ENCODE results near the gene PAXX.

The PAXX gene

DNA sequence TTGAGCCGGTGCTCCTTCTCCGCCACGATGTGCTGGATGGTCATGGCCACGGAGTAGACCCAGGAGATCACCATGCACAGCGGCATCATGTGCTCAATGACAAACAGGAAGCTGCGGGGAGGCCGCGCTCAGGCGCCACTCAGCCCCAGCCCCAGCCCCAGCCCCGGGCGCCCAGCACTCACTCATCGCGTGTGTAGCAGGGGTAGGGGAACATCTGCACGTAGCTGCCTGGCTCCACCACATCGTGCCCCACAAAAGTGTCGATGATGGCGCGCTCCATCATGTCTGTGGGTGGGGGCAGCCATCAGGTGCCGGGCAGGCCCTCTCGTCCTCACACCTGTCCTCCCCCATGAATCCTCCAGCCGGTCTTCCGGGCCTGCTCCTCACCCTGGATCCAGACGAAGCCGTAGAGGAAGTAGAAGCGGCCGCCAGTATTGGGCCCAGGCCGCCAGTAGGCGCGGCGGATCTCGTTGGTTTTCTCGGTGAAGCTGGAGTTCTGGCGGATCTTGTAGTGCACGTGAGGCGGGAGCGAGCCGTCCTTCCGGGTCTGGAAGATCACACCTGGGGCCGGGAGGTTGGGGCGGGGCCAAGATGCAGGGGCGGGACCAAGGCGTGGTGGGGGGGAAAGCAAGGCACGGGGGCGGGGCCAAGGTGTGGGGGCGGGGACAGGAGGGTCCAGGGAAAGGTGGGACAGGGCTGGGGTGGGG is 25.7 kb downstream of the PAXX start:
- no peak for DNase-seq (ENCODE audit: low read depth in 2 of 2)

DNA sequence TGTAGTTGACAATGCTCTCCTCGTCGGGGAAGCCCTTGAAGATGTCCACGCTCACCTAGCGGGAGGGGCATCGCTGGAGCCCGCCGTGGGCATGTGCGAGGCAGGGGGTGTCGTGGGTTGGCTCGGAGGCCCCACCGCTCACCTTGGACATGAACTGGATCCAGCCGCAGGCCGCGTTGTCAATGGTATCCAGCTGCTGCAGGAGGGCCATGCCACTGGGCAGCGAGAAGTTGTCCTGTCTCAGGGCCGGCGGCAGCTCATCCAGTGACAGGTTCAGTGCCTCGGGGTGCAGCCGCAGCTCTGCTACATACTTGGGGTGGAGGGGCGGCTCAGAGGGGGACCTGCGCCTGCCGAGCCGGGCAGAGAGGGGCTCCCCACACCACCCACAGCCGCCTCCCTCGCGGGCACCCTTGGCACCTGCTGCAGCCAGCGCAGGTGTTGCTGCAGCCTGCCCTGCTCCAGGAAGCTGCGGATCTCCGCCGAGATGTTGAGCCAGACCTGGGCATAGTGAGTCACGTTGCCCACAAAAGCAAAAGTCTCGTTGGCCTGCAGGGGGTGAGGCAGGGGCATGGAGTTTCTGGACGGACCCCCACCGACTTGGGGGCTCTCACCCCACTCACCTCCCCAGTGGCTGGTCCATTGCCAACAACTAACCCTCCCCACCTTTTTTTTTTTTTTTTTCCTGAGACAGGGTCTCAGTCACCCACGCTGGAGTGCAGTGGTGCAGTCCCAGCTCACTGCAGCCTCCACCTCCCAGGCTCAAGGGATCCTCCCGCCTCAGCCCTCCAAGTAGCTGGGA is 26.7 kb downstream of the PAXX start:
- DNase-seq (ENCODE audit: low read depth in 2 of 2), result no peak

DNA sequence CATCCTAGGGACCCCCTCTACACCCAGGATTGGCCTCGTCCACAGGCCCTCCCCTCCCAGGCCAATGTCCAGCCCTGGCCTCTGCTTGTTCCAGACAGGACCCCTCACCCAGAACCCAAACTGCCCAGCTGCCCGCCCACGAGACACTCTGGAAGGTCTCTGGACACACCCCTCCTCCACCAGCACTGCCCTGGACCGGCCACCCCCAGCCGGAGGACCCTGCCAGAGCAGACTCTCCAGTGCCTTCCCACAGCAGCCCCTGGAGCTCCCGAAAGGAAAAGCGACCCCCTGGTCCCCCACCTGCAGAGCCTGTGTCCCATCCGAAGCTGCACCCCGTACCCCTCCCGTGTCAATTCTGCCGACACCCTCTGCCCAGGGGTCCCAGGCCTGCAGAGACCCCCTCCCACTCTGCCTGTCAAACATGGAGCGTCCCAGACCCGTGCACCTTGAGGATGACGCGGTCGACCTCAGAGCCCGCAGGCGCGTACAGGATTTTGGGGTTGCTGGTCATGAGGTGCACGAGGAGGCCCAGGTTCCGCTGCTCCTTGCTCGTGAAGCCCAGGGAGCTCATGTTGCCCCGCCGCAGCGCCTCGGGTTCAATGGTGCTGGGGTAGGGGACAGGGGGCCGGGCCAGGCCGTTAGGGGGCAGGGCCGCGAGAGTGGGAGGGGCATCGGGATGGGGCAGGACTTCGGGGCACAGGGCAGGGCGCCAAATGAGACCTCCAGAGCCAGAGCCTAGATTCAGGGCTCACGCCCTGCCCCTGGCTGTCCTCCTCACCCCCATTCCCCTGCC is 27.9 kb downstream of the PAXX start:
- DNase-seq (ENCODE audit: low read depth in 2 of 2), result no peak

DNA sequence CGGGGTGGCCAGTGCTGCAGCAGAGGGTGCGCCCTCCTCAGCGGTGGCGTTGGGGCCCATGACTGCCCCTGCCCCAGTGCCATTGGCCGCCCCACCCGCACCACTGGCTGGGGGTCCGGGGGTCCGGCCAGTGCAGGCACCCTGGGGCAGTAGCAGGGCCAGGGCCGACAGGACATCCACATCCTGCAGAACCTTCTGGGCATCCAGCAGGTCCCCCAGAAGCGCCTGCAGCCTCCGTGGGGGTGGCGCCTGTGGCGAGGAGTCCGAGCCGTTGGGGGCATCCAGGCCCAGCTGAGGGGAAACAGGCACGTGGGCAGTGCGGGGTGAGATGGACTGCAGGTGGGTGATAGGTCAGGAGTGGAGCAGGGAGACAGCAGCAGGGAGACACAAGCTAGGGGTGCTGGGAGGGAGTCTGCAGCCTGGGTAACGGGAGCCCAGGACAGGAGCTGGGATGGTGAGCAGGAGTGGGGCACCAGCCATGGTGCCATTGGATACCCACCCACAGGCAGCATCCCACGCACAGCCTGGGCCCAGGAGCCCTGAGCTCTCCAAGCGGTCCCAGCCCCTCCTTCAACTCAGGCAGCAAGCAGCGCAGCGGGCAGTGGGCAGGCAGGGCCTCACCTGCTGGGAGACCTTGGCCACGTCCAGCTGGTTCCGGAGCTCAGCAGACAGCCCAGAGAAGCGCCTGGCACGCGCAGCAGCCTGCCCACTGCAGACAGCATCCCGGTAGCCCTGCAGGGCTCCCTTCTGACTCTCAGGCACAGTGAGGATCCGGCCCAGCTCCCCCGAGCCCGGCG is 28.7 kb downstream of the PAXX start:
- DNase-seq (ENCODE audit: low read depth in 2 of 2), result no peak

DNA sequence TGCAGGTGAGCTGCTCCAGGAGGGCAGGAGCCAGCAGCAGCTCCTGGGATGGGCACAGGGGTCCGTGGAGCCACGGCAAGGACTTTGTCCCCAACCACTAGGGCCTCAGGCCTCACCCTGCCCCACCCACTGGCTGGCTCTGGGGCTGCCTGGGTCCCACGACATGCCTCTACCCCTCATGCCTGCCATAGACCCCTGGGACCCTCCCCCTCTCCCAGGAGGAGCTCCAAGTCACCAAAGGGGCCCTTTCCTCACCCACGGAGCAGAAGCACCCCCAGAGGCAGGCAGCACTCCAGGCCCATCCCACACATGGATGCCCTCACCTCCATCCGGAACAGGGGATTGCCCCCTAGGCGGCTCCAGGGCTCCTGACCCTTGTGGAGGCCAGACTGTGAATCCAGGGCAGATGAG is 29.4 kb downstream of the PAXX start:
- no peak for DNase-seq (ENCODE audit: low read depth in 2 of 2)

DNA sequence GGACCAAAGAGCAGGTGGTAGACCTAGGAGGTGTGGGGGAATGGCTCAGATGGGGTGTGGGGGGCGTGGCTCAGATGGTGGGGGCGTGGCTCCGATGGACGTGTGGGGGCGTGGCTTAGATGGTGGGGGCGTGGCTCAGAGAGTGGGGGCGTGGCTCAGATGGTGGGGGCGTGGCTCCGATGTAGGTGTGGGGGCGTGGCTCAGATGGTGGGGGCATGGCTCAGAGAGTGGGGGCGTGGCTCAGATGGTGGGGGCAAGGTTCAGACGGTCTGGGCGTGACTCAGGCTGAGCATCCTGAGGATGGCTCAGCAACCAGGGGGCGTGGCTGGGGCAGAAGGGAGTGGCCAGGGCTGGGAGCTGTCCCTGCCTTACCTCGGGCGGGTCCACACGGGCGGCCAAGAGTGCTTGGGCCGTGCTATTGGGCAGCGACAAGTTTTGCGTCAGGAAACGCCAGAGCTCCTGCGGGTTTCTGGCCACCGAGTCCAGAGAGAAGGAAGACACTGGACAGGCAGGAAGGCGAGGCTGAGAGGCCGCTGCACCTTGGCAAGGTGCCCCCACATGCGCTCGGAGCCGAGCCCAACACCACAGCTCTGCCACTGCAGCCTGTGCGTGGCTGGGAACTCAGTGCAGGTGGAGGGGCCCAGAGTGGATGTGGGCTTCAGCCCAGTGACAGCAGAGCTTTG is 29.9 kb downstream of the PAXX start:
- DNase-seq (ENCODE audit: low read depth in 2 of 2), result peak; percentile 77 to 79

DNA sequence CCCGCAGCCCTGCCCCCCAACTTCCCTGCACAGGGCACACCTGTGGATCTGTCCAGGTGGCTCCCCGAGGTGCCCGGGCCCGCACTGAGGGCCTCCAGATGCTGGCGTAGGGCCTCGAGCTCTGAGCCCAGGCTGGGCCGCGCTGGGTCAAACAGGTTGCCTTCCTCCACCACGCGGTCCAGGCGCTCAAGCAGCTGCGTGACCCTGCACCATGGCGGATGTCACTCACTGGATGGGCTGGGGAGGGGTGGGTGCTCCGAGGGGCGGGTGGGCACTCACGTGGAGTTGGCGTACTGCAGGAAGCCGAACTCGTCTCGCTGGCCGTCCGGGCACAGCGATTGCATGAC is 30.4 kb downstream of the PAXX start:
- no peak for DNase-seq (ENCODE audit: low read depth in 2 of 2)

DNA sequence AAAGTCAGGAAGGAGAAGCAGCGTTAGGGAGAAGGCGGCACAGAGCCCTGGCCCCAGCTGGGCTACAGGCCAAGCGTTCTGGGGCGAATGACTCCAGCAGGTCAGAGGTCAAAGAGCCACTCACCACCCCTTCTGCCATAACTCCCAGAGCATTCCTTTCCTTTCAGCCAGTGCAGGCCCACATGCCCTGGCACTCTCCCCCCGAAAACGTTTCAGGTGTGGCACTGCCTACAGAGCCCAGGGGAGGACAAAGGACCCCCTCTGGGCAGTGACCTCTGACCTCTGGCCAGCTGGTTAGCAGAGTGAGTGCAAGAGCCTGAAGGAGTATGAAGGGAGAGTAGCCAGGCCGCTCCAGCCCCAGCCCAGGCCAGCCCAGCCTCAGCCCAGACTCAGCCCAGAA is 30.9 kb downstream of the PAXX start:
- no peak for DNase-seq (ENCODE audit: low read depth in 2 of 2)

DNA sequence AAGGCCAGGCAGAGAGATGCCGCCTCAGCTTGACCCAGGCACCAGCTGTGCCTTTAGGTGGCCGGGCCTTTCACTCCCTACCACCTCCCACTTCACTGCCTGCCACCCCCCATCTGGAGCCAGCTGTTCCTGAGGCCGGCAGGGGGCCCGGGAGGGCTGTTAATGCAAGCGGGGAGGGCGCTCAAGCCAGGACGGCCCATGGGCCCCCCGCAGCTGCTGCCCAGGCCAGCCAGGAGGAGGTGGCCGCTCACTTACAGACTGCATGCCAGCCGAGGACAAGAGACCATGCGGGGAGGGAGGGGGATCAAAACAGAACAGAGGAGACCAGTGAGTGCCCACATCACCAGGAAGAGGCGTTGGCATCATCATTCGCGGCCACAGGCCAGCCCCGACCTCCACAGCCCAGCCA is 31.4 kb downstream of the PAXX start:
- DNase-seq (ENCODE audit: low read depth in 2 of 2), result no peak

DNA sequence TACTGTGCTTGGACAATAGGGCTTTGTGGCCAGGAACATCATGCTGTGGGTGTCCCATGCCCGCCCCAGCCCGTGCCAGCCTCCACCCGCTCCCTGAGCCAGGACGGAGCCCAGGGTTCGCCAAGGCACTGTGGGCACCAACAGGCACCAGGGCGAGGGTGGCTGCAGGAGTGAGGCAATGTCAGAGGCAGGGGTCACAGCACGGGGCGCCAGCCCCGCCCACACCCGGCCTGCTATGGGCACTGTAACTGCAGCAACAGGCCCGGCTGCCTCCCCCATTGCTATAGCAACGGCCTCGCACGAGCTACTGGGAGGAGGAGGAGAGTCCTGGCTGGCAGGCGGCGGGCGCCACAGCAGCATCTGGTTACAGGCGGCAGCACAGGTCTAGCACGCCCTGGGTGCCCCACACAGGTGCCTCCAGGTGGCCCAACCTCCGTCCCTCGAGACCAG is 33.3 kb downstream of the PAXX start:
- DNase-seq (ENCODE audit: low read depth in 2 of 2), result no peak

DNA sequence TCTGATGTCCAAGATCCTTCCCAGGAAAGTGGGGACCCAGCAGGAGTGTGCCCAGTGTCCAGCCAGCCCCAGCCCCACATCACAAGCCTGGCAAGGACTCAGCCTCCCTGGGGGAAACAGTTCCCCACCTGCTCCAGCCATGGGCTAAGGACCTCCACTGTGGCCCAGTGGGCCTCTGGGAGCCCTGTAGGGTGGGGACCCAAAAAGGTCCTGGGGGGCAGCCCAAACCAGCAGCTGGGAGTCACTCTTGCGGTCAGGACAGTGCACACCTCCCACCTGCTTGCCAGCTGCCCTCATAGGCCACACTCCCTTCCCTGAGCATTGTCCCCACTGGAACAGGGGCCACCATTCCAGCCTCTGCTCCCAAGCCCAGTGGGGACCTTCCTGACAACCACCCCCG is 34.2 kb downstream of the PAXX start:
- DNase-seq (ENCODE audit: low read depth in 2 of 2), result no peak

DNA sequence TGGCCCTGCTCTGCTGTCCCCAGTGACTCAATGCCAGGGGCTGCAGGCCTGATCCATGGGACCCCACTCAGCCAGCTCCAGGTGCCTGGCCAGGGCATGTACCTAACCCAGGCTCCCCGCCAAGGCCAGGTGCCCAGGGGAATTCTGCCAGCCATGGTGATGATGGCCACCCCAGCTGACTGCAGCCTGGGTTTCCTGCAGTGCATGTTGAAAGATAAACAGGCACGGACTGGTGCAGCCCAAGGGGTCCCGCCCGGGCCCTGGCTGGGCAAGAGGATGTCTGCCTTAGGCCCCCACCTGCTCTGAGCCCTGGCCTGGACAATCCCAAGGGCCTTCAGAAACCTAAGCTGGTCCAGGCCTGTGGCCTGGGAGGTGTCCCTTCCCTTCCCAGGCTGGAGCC is 34.6 kb downstream of the PAXX start:
- no peak for DNase-seq (ENCODE audit: low read depth in 2 of 2)

DNA sequence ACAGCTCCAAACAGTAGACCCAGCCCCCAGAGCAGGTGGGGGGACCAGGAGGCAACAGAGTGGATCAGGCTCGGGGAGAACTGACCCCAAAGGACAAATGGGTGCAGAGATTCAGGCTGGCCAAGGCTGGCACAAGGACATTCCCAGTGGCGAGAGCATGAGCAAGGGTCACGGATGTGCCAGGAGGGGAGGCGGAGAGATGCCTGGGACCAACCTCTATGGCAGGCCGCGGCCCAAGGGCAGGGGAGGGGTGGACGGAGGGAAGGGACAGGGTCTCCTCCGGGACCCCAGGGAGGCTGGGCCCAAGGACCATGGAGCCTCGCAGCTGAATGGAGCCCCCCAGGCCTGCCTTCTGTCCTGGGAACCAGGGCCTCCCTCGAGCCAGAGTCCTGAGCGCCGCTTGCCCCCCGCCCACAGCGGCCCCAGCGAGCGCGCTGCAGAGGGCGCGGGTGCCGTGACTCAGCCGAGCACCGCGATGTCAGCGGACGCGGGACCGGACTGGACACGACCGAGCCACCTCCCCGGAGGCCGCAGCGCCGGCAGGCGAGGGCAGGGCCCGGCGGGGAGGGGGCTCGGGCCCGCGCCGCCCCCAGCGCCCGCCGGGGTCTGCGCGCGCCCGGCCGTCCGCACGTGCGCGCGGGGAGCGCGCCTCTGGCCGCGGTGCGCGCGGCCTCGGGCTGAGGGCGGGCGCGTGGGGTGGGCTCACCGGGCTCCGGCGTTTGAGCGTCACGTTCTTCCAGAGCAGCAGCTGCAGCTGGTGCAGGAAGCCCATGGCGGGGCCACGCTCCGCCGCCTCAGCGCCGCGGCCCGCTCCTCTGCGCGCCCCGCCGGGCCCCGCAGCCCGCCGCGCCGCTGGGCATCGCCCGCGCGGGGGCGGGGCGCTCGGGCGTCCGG is 35.4 kb downstream of the PAXX start, which contains the start of gene ABCA2:
Gene ABCA2, minus strand, starts transcription at position 869 of the 894 bp plus-strand sequence. Its CDS starts 97 bp downstream, at position 772.
- DNase-seq (ENCODE audit: low read depth in 2 of 2), result no peak

DNA sequence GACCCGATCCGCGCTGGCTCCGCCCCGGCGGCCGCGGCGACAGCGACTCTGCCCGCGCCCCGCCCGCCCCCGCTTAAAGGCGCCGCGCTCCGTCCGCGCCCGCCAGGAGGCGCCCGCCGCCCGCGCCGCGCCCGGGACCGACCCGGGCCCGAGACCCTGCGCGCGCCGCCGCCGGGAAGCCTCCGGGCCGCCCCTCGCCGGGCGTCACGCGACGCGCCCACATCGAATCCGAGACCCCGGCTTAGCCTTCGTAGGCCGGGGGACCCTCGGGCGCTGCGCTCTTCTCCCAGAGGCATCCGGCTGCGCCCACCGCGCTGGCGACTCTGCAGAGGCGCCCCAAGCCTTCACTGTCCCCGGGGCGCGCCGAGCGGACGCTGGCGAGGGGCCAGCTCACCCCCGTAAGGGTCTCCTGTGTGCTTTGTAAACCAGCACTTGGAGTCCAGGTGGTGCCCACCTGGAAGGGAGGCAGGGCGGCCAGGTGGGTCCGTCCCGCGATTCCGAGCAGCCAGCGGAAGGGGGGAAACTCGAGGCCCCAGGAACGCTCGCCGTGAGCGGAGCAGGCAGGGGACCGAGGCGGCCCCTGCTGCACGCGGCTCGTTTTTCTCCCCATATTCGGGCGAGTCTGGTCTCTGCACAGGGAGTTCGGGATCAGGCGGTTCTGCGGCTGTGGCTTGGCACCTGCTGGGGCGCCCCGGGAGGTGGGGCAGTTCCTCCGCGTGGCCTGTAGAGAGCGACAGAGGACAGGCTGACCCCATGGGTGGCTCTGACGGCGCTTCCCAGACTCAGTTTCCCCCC is 36.2 kb downstream of the PAXX start:
- DNase-seq (ENCODE audit: low read depth in 2 of 2), result peak in 1 of 2 donors; percentile 48

DNA sequence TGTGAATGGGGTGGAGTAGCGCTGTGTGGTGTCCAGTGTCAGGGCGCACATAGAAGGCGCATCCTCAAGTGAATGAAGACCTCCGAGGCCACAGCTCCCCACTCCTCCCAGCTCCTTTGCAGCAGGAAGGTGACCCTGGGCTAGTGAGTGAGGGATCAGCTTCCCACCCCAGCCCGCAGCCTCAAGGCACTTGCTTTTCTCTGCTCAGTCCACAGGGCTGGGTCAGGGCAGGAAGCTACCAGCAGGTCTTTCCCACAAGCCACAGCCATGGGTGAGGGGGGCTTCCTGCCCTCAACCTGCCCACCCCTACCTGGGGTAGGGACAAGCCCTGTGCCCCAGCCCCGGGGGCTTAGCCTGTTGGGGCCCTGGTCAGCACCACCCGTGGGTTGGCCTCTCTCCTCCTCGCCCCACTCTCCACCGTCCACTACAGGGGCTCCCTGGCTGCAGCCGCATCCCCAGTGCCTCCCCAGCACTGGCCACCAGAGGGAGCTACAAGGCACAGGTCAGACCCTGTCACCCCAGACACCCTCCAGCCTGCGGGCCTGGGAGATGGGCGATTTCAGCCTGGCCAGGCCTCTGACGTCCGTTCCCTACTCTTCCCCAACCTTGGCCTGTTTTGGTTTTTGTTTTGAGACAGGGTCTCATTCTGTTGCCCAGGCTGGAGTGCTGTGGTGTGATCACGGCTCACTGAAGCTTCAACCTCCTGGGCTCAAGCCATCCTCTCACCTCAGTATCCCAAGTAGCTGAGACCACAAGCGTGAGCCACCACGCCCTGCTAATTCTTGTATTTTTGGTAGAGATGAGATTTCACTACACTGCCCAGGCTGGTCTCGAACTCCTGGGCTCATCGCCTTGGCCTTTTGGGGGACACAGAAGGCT is 37.1 kb downstream of the PAXX start:
- peak in 1 of 2 donors; percentile 76 for DNase-seq (ENCODE audit: low read depth in 2 of 2)

DNA sequence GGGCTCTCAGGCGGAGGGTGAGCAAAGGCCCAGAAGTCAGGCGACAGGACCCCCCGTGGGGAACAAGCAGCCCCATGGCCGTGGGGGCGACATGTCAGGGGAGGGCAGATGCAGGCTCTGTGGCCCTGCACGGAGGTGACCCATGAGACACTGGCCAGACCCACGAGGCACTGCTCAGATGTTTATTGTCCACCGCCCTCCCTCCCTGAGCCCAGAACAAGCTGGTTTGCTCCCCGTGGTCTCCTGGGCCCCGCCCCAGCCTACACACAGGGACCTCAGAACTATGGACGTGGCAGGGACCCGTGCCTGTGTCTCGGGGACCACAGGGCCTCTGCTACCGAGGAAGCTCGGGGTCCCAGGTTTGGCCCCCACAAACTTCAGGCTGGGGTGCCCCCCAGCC is 37.8 kb downstream of the PAXX start:
- DNase-seq (ENCODE audit: low read depth in 2 of 2), result no peak

DNA sequence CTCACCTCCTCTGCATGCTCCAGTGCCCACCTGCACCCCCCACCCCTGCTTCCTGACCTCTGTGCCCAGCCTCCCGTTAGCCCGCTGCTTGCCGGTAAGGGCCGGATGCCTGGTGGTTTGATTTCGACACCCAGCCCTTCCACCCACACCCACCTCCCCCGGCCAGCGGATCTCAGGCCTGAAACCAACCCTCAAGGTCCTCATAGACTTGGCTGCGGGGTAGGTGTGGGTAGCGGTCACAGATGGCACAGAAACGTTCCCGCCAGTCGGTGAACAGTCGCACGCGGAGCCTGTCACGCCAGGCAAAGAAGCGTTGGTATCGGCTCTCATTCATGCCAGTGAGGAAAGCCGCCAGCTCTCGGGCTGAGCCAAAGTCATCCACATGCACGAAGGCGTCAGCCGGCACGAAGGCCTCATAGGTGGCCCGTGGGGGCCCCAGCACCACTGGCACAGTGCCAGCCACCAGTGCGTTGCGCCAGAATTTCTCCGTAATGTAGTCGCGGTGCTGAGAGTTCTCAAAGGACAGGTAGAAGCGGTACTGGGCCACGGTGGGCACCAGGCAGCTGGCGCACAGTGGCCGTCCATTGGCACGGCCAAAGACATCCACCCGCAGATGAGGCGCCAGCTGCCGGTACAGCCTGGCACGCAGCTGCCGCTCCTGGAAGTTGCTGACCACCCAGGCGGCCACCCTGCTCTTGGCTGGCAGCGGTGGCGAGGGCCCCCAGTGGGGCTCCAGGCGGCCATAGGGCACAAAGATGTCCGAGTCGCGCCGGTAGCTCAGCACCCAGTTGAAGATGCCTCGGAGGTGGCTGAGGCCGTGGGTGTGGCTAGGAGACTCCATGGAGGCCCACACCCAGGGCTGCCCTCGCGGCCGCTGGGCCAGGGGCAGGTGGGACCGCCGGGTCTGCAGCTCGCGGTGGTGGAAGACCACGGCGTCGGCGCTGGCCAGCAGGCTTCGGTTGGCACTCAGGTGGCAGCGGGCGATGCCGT is 38.6 kb downstream of the PAXX start:
- peak in 1 of 2 donors; percentile 27 for DNase-seq (ENCODE audit: low read depth in 2 of 2)
